GM12878 (cell line): ENCODE results near the gene TK2. TPM values are rescaled to one million over a fixed set of nuclear protein-coding genes. Genes with fewer than 3 reads are reported as not detected.
A peak's percentile ranks its signal among the peaks of the same experiment; 100 is the strongest.

ENCODE experiments used
- BHLHE40 ChIP-seq, 2 experiments: fragments of 450-650 bp in 1 of 2; IDR thresholded peaks; 2 replicates each; pipeline ENCODE4 v1.6.1; 2011 to 2017; ENCODE audit warnings: low read depth in 2 of 2, borderline replicate concordance in 1 of 2, improper control_type of control experiment in 1 of 2, low read length in 1 of 2, mild to moderate bottlenecking in 1 of 2
- CBFB ChIP-seq: IDR thresholded peaks from 2 replicates; pipeline ENCODE4 v1.6.1; 2016; ENCODE audit warnings: antibody characterized with exemption, low read depth
- CHD2 ChIP-seq: IDR thresholded peaks from 2 replicates; pipeline ENCODE4 v1.6.1; 2011; ENCODE audit warnings: low read depth, low read length, improper control_type of control experiment, borderline replicate concordance
- CTCF ChIP-seq, 3 experiments: IDR thresholded peaks in 2 of 3; conservative IDR thresholded peaks in 1 of 3; 2 replicates each; pipeline ENCODE4 v1.5.1; 2011; ENCODE audit warnings: low read depth in 3 of 3, low read length in 3 of 3, mild to moderate bottlenecking in 3 of 3, control low read depth in 2 of 3, moderate library complexity in 2 of 3, inconsistent platforms in 1 of 3, mixed read lengths in 1 of 3; ENCODE audit not compliant: control insufficient read depth in 2 of 3, insufficient read depth in 1 of 3; ENCODE audit errors: extremely low read depth in 1 of 3
- ESRRA ChIP-seq: IDR thresholded peaks from 2 replicates; pipeline ENCODE4 v1.6.1; 2012; ENCODE audit warnings: mild to moderate bottlenecking, low read length, improper control_type of control experiment
- MLLT1 ChIP-seq: fragments of 450-650 bp; IDR thresholded peaks from 2 replicates; pipeline ENCODE4 v1.6.1; 2016; ENCODE audit warnings: mild to moderate bottlenecking
- NFIC ChIP-seq: IDR thresholded peaks from 2 replicates; pipeline ENCODE4 v1.6.1; 2012; ENCODE audit warnings: low read depth, mild to moderate bottlenecking, inconsistent platforms, low read length, moderate library complexity
- NFXL1 ChIP-seq: fragments of 450-650 bp; IDR thresholded peaks from 2 replicates; pipeline ENCODE4 v1.6.1; 2017; ENCODE audit warnings: antibody characterized with exemption, mild to moderate bottlenecking, borderline replicate concordance
- NR2C1 ChIP-seq: fragments of 450-650 bp; IDR thresholded peaks from 2 replicates; pipeline ENCODE4 v1.6.1; 2017; ENCODE audit warnings: antibody characterized with exemption, mild to moderate bottlenecking, moderate library complexity
- PKNOX1 ChIP-seq: fragments of 450-650 bp; IDR thresholded peaks from 2 replicates; pipeline ENCODE4 v1.6.1; 2016; ENCODE audit warnings: mild to moderate bottlenecking
- POLR2AphosphoS5 ChIP-seq: IDR thresholded peaks from 2 replicates; pipeline ENCODE4 v1.6.1; 2011; ENCODE audit warnings: mild to moderate bottlenecking, low read length, inconsistent platforms
- POU2F2 ChIP-seq: IDR thresholded peaks from 3 replicates; pipeline ENCODE4 v1.6.1; 2011; ENCODE audit warnings: low read depth, mild to moderate bottlenecking, low read length, borderline replicate concordance
- SKIL ChIP-seq: fragments of 450-650 bp; IDR thresholded peaks from 2 replicates; pipeline ENCODE4 v1.6.1; 2017; ENCODE audit warnings: mild to moderate bottlenecking, low read depth, inconsistent platforms; ENCODE audit not compliant: poor library complexity, severe bottlenecking
- SMAD1 ChIP-seq: fragments of 450-650 bp; IDR thresholded peaks from 2 replicates; pipeline ENCODE4 v1.6.1; 2018; ENCODE audit warnings: mild to moderate bottlenecking, low read depth; ENCODE audit not compliant: partially characterized antibody
- TARDBP ChIP-seq: IDR thresholded peaks from 2 replicates; pipeline ENCODE4 v1.6.1; 2016; ENCODE audit warnings: borderline replicate concordance
- ZBTB40 ChIP-seq: fragments of 450-650 bp; IDR thresholded peaks from 2 replicates; pipeline ENCODE4 v1.6.1; 2016; ENCODE audit warnings: mild to moderate bottlenecking, moderate library complexity, borderline replicate concordance
- ZNF217 ChIP-seq: fragments of 450-650 bp; IDR thresholded peaks from 2 replicates; pipeline ENCODE4 v1.6.1; 2017; ENCODE audit warnings: antibody characterized with exemption, mild to moderate bottlenecking
- polyA plus RNA-seq, 11 experiments: library from polyadenylated mRNA; depleted of rRNA in 4 of 11; unstranded in 6 of 11; stranded (reverse) in 5 of 11; fragments of >200 nt; fragmentation: Nextera tagmentation in 4 of 11; fragmentation: Illumina TruSeq in 1 of 11; extraction: Ambion mirVana in 4 of 11; extraction: Trizol in 1 of 11; gene quantifications; 1 replicate in 1 of 11; 2 replicates in 10 of 11; pipeline versions ENCODE4 v1.2.1 to v1.2.3, GENCODE V29; 2011 to 2016; ENCODE audit warnings: inconsistent platforms in 2 of 11, missing spikeins in 2 of 11, low read depth in 1 of 11
- total RNA-seq, 4 experiments: library from RNA; depleted of rRNA in 3 of 4; stranded (reverse); fragments of >200 nt in 3 of 4; fragmentation: Illumina TruSeq in 1 of 4; extraction: Trizol in 1 of 4; gene quantifications; 2 replicates each; pipeline versions ENCODE4 v1.2.1 to v1.2.3, GENCODE V29; 2013 to 2021

The TK2 gene
- total and polyA plus RNA-seq, 10 of the 15 experiments (the other 5 are each of a cell fraction or from before 2014, with no cell fraction given), result 1.3 to 12.4 (median 3.0) TPM

GRCh38 chr16:66516808-66517585 lies 32.9 kb downstream of the TK2 start (continued):
- TF ChIP-seq ZBTB40, result no peak; the same call in 1 of the 2 replicates
- TF ChIP-seq POU2F2, result peak; percentile 80; the same call in 2 of the 3 replicates
- TF ChIP-seq NR2C1, result 0 out of 2 replicates have a peak, but pooled peaks have one; percentile 18
- peak; percentile 63 for TF ChIP-seq SMAD1
- TF ChIP-seq CHD2, result peak; percentile 67
- TF ChIP-seq POLR2AphosphoS5, result 0 out of 2 replicates have a peak, but pooled peaks have one; percentile 42
- TF ChIP-seq NFIC, result peak; percentile 94
- TF ChIP-seq ESRRA, result no peak
- peak; percentile 84; the same call in 1 of the 2 replicates for TF ChIP-seq ZNF217
- TF ChIP-seq PKNOX1, result no peak
- TF ChIP-seq CTCF (IDR thresholded peaks at IDR 0.05 in 2 of 3, conservative IDR thresholded peaks at IDR 0.05 in 1 of 3; ENCODE audit: control insufficient read depth in 2 of 3, extremely low read depth in 1 of 3, insufficient read depth in 1 of 3, low read depth in 3 of 3, low read length in 3 of 3), result no peak
- peak; percentile 77 for TF ChIP-seq SKIL
- peak; percentile 80 to 85 for TF ChIP-seq BHLHE40 (IDR thresholded peaks at IDR 0.05; ENCODE audit: borderline replicate concordance in 1 of 2, low read depth in 2 of 2, low read length in 1 of 2)
- TF ChIP-seq CBFB, result peak; percentile 89; the same call in 1 of the 2 replicates
- TF ChIP-seq NFXL1, result no peak
- TF ChIP-seq MLLT1, result 0 out of 2 replicates have a peak, but pooled peaks have one; percentile 60
- no peak for TF ChIP-seq TARDBP
